ENCODE data around the gene BCAS3. TPM values are rescaled to one million over a fixed set of nuclear protein-coding genes. Genes with fewer than 3 reads are reported as not detected.

BCAS3 gene
- total RNA-seq, 4 donors from 2014 or later, result 41.0 to 81.4 (median 45.6) TPM

GRCh38 chr17:61205401-61205800 is 527.8 kb downstream of the BCAS3 start:
- Histone ChIP-seq H3K36me3 (no peaks in the 10 kb centered on the region), H3K4me3 (no peak overlapping the region), H3K4me1 (no peaks in the 10 kb centered on the region), H3K27ac (no peak overlapping the region), H3K27me3 (no peaks in the 10 kb centered on the region), H3K9me3 (no peaks in the 10 kb centered on the region)
- WGBS, result 93% methylated on average over 3 of the region's 3 CpGs
- no peak for TF ChIP-seq POLR2AphosphoS5 (IDR thresholded peaks at IDR 0.05)
- TF ChIP-seq CTCF (IDR thresholded peaks at IDR 0.05), result no peak
- no peak for TF ChIP-seq EP300 (IDR thresholded peaks at IDR 0.05)
- no peak for TF ChIP-seq POLR2A (IDR thresholded peaks at IDR 0.05)
- DNase-seq (ENCODE audit: low spot score in 2 of 2), result no peak

GRCh38 chr17:61205931-61206330 is 528.3 kb downstream of the BCAS3 start:
- no peak for TF ChIP-seq EP300 (IDR thresholded peaks at IDR 0.05)
- no peak for TF ChIP-seq POLR2AphosphoS5 (IDR thresholded peaks at IDR 0.05)
- TF ChIP-seq POLR2A (IDR thresholded peaks at IDR 0.05), result no peak
- no peak for TF ChIP-seq CTCF (IDR thresholded peaks at IDR 0.05)
- no peaks in the 10 kb centered on the region for H3K27me3 ChIP-seq
- no peak overlapping the region for H3K27ac ChIP-seq
- no peaks in the 10 kb centered on the region for H3K4me1 ChIP-seq
- WGBS, result 95% methylated on average over 4 of the region's 4 CpGs
- no peak for DNase-seq (ENCODE audit: low spot score in 2 of 2)
- no peaks in the 10 kb centered on the region for H3K9me3 ChIP-seq
- no peaks in the 10 kb centered on the region for H3K36me3 ChIP-seq
- no peak overlapping the region for H3K4me3 ChIP-seq

GRCh38 chr17:61206922-61207321 is 529.3 kb downstream of the BCAS3 start:
- Histone ChIP-seq H3K4me3 (no peak overlapping the region), H3K36me3 (no peaks in the 10 kb centered on the region), H3K27me3 (no peaks in the 10 kb centered on the region), H3K4me1 (no peaks in the 10 kb centered on the region), H3K9me3 (no peaks in the 10 kb centered on the region), H3K27ac (no peak overlapping the region)
- 94% methylated on average over 5 of the region's 5 CpGs for WGBS
- no peak for DNase-seq (ENCODE audit: low spot score in 2 of 2)
- no peak for TF ChIP-seq EP300 (IDR thresholded peaks at IDR 0.05)
- TF ChIP-seq POLR2A (IDR thresholded peaks at IDR 0.05), result no peak
- TF ChIP-seq CTCF (IDR thresholded peaks at IDR 0.05), result no peak
- TF ChIP-seq POLR2AphosphoS5 (IDR thresholded peaks at IDR 0.05), result no peak

- H3K36me3 ChIP-seq, result no peaks in the 10 kb centered on the region
- no peaks in the 10 kb centered on the region for H3K9me3 ChIP-seq
- WGBS, result 67% methylated on average over 6 of the region's 6 CpGs
- no peak for DNase-seq (ENCODE audit: low spot score in 2 of 2)
- H3K4me3 ChIP-seq, result no peak overlapping the region
- no peaks in the 10 kb centered on the region for H3K27me3 ChIP-seq
- no peaks in the 10 kb centered on the region for H3K4me1 ChIP-seq
- no peak overlapping the region for H3K27ac ChIP-seq
- no peak for TF ChIP-seq CTCF (IDR thresholded peaks at IDR 0.05)
- TF ChIP-seq POLR2AphosphoS5 (IDR thresholded peaks at IDR 0.05), result no peak
- no peak for TF ChIP-seq EP300 (IDR thresholded peaks at IDR 0.05)
- no peak for TF ChIP-seq POLR2A (IDR thresholded peaks at IDR 0.05)
These were observed 530.9 kb downstream of the BCAS3 start for GRCh38 chr17:61208301-61209105.

- H3K4me1 ChIP-seq, result no peaks in the 10 kb centered on the region
- H3K36me3 ChIP-seq, result no peaks in the 10 kb centered on the region
- no peak overlapping the region for H3K4me3 ChIP-seq
- H3K9me3 ChIP-seq, result no peaks in the 10 kb centered on the region
- WGBS, result 66% methylated on average over 4 of the region's 4 CpGs
- no peak overlapping the region for H3K27ac ChIP-seq
- no peaks in the 10 kb centered on the region for H3K27me3 ChIP-seq
- TF ChIP-seq EP300 (IDR thresholded peaks at IDR 0.05) (no peak), POLR2A (IDR thresholded peaks at IDR 0.05) (no peak), CTCF (IDR thresholded peaks at IDR 0.05) (no peak), POLR2AphosphoS5 (IDR thresholded peaks at IDR 0.05) (no peak)
- no peak for DNase-seq (ENCODE audit: low spot score in 2 of 2)
These were observed 531.4 kb downstream of the BCAS3 start for GRCh38 chr17:61209106-61209439.
